Measurements from ENCODE around the gene NUSAP1. TPM values are rescaled to one million over a fixed set of nuclear protein-coding genes. Genes with fewer than 3 reads are reported as not detected.
A peak's percentile ranks its signal among the peaks of the same experiment; 100 is the strongest.

NUSAP1 gene
- total RNA-seq, 2 donors from 2014 or later = 118 to 185 TPM

DNA sequence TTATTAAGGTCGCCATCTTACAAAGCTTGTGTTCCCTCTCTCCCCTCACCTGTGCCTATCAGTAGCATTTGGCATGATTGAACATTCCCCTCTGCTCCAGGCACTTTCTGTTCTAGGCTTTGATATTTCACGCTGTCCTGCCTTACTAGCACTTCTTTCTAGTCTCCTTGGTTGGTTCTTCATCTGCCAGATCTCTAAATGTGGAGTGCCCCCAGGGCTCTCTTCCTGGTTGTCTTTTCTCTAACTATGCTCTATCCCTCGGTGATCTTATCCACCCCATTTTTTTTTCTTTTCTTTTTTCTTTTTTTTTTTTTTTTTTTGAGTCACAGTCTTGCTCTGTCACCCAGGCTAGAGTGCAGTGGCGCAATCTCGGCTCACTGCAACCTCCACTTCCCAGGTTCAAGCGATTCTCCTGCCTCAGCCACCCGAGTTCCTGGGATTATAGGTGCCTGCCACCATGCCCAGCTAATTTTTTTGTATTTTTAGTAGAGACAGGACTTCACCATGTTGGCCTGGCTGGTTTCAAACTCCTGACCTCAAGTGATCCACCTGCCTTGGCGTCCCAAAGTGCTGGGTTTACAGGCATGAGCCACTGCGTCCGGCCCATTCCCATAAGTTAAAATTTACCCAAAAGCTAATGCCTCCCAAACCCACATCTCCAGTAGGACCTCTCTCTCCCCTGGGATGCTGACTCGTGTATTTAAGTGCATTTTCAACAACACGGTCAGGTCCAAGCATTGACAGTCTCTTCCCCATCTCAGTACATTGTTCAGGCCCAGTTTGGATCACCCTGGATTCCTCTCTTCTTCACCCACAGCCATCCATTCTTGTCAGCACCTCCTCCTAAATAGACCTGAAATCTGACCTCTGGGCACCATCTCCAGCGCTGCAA is 5.2 kb downstream of the NUSAP1 start:
- no peak overlapping the region for H3K4me3 Mint-ChIP-seq
- no peaks in the 10 kb centered on the region for H3K9me3 ChIP-seq (ENCODE audit: control insufficient read depth, low read length)
- 92 to 96% methylated on average over 10 to 13 of the region's 13 CpGs for WGBS, 2 experiments (ENCODE audit: insufficient coverage in 1 of 2, insufficient read length in 1 of 2)
- peaks cover 50% of the 10 kb centered on the region for H3K36me3 ChIP-seq (ENCODE audit: control insufficient read depth, insufficient read depth, low read length)
- no peak for DNase-seq
- no peak overlapping the region for H3K9ac ChIP-seq (ENCODE audit: extremely low read depth, low read length, poor library complexity, severe bottlenecking)
- peaks cover 43% of the 10 kb centered on the region for H3K36me3 Mint-ChIP-seq (ENCODE audit: low read depth)
- H3K27me3 ChIP-seq (ENCODE audit: control insufficient read depth, insufficient read depth, low read length, poor library complexity, severe bottlenecking) = no peaks in the 10 kb centered on the region
- no peaks in the 10 kb centered on the region for H3K27me3 Mint-ChIP-seq (ENCODE audit: insufficient read depth)
- H3K4me1 ChIP-seq (ENCODE audit: control insufficient read depth, insufficient read depth, low read length) = no peaks in the 10 kb centered on the region
- TF ChIP-seq, protein P1, sequence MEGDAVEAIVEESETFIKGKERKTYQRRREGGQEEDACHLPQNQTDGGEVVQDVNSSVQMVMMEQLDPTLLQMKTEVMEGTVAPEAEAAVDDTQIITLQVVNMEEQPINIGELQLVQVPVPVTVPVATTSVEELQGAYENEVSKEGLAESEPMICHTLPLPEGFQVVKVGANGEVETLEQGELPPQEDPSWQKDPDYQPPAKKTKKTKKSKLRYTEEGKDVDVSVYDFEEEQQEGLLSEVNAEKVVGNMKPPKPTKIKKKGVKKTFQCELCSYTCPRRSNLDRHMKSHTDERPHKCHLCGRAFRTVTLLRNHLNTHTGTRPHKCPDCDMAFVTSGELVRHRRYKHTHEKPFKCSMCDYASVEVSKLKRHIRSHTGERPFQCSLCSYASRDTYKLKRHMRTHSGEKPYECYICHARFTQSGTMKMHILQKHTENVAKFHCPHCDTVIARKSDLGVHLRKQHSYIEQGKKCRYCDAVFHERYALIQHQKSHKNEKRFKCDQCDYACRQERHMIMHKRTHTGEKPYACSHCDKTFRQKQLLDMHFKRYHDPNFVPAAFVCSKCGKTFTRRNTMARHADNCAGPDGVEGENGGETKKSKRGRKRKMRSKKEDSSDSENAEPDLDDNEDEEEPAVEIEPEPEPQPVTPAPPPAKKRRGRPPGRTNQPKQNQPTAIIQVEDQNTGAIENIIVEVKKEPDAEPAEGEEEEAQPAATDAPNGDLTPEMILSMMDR (conservative IDR thresholded peaks at IDR 0.05) = no peak
- H3K4me3 ChIP-seq (ENCODE audit: low read length) = no peak overlapping the region
- H3K9me3 Mint-ChIP-seq = no peaks in the 10 kb centered on the region
- H3K27ac ChIP-seq (ENCODE audit: low read depth, low read length) = no peak overlapping the region
- peak overlapping the region; percentile 48 for H3K27ac Mint-ChIP-seq
- peaks cover 8% of the 10 kb centered on the region for H3K4me1 Mint-ChIP-seq

DNA sequence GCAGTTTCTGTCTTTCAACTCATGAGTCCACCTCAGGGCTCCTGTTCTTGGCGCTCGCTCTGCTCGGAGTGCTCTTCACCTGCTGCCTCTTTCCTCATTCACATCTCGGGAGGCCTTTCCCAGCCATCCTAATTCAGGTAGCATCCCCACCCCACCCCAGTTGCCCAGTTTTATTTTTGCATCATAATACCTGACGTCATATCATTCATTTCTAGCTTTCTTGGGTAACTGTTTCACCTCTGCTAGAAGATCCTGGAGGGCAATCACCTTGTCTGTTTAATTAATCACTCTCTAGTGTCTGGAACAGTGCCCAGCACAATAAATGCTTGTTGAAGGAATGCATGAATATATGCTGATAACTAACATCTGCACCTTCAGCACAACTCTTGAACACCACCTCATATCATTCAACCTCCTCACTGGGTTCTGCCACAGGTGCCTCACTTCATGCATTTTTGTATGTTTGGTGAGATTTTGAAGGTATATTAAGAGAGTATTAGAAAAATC is 7.6 kb downstream of the NUSAP1 start:
- Histone ChIP-seq H3K4me3 (ENCODE audit: low read length) (no peak overlapping the region), H3K9me3 (ENCODE audit: control insufficient read depth, low read length) (no peaks in the 10 kb centered on the region), H3K27ac (ENCODE audit: low read depth, low read length) (no peak overlapping the region), H3K9ac (ENCODE audit: extremely low read depth, low read length, poor library complexity, severe bottlenecking) (no peak overlapping the region), H3K36me3 (ENCODE audit: control insufficient read depth, insufficient read depth, low read length) (peaks cover 71% of the 10 kb centered on the region), H3K27me3 (ENCODE audit: control insufficient read depth, insufficient read depth, low read length, poor library complexity, severe bottlenecking) (no peaks in the 10 kb centered on the region), H3K4me1 (ENCODE audit: control insufficient read depth, insufficient read depth, low read length) (no peaks in the 10 kb centered on the region)
- TF ChIP-seq, protein P1 (conservative IDR thresholded peaks at IDR 0.05) = no peak
- peaks cover 58% of the 10 kb centered on the region for H3K36me3 Mint-ChIP-seq (ENCODE audit: low read depth)
- no peak for DNase-seq
- H3K4me1 Mint-ChIP-seq = peaks cover 2% of the 10 kb centered on the region
- 74 to 84% methylated on average over 4 to 5 of the region's 5 CpGs for WGBS, 2 experiments (ENCODE audit: insufficient coverage in 1 of 2, insufficient read length in 1 of 2)
- no peaks in the 10 kb centered on the region for H3K27me3 Mint-ChIP-seq (ENCODE audit: insufficient read depth)
- peak overlapping the region; percentile 25 for H3K27ac Mint-ChIP-seq
- no peak overlapping the region for H3K4me3 Mint-ChIP-seq
- H3K9me3 Mint-ChIP-seq = no peaks in the 10 kb centered on the region

DNA sequence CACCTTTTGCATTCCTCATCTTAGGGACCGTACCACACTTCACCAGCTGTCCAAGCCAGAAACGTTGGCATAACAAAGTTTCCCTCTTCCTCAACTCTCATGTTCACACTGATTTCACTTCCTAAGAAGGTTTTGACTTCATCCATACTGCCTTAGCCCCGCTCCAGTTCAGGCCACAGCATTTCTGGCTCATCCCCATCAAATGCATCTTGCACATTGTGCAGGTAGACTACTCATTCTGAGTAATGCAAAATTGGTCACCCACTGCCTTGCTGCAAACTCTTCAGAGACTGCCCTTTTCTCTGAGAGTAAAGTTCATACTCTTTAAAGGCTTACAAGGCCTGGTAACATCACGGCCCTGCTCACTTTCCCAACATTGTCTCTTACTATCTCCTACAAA is 8.8 kb downstream of the NUSAP1 start:
- Mint-ChIP-seq H3K27me3 (ENCODE audit: insufficient read depth) (no peaks in the 10 kb centered on the region), H3K9me3 (no peaks in the 10 kb centered on the region), H3K4me1 (no peaks in the 10 kb centered on the region), H3K4me3 (no peak overlapping the region), H3K27ac (no peak overlapping the region), H3K36me3 (ENCODE audit: low read depth) (peaks cover 70% of the 10 kb centered on the region)
- TF ChIP-seq, protein P1 (conservative IDR thresholded peaks at IDR 0.05) = no peak
- WGBS, 2 experiments (ENCODE audit: insufficient coverage in 1 of 2, insufficient read length in 1 of 2) = 69 to 85% methylated on average over 3 to 4 of the region's 4 CpGs
- H3K4me1 ChIP-seq (ENCODE audit: control insufficient read depth, insufficient read depth, low read length) = no peaks in the 10 kb centered on the region
- H3K9ac ChIP-seq (ENCODE audit: extremely low read depth, low read length, poor library complexity, severe bottlenecking) = no peak overlapping the region
- no peaks in the 10 kb centered on the region for H3K9me3 ChIP-seq (ENCODE audit: control insufficient read depth, low read length)
- H3K27ac ChIP-seq (ENCODE audit: low read depth, low read length) = no peak overlapping the region
- H3K4me3 ChIP-seq (ENCODE audit: low read length) = no peak overlapping the region
- peaks cover 77% of the 10 kb centered on the region for H3K36me3 ChIP-seq (ENCODE audit: control insufficient read depth, insufficient read depth, low read length)
- no peak for DNase-seq
- no peaks in the 10 kb centered on the region for H3K27me3 ChIP-seq (ENCODE audit: control insufficient read depth, insufficient read depth, low read length, poor library complexity, severe bottlenecking)

All from endodermal cell (in vitro differentiated cells).